K562 (cell line): Measurements from ENCODE around the gene CEP20.

Source experiments
- ADNP ChIP-seq: fragments of 200-800 bp; sonication (Bioruptor generic); IDR thresholded peaks from 2 replicates; pipeline ENCODE4 v1.6.1; 2016; ENCODE audit warnings: missing genetic modification characterization, missing compliant biosample characterization
- CREB1 ChIP-seq, 2 experiments: sonication (generic) in 1 of 2; formaldehyde crosslinking in 1 of 2; IDR thresholded peaks; 2 replicates each; pipeline versions ENCODE4 v1.6.1 to v1.8.0; 2012 to 2022; ENCODE audit warnings: inconsistent platforms in 1 of 2, mild to moderate bottlenecking in 1 of 2, missing genetic modification reagents in 1 of 2, moderate library complexity in 1 of 2
- EP300 ChIP-seq: IDR thresholded peaks from 2 replicates; pipeline ENCODE4 v1.6.1; 2012; ENCODE audit warnings: low read length, improper control_type of control experiment
- HNRNPLL ChIP-seq: fragments of 200-400 bp; formaldehyde crosslinking; IDR thresholded peaks from 2 replicates; pipeline ENCODE4 v1.6.1; 2017; ENCODE audit warnings: low read length, low read depth, mild to moderate bottlenecking; ENCODE audit not compliant: poor library complexity, severe bottlenecking
- RFX5 ChIP-seq: IDR thresholded peaks from 2 replicates; pipeline ENCODE4 v1.6.1; 2011; ENCODE audit warnings: low read depth, mild to moderate bottlenecking, improper control_type of control experiment, low read length
- TARDBP ChIP-seq: fragments of 450-650 bp; IDR thresholded peaks from 2 replicates; pipeline ENCODE4 v1.6.1; 2016
- YY1 ChIP-seq, 3 experiments: IDR thresholded peaks; 2 replicates each; pipeline ENCODE4 v1.6.1; 2011; ENCODE audit warnings: low read length in 2 of 3, mild to moderate bottlenecking in 2 of 3, moderate library complexity in 2 of 3, borderline replicate concordance in 1 of 3, control low read depth in 1 of 3, low read depth in 1 of 3; ENCODE audit not compliant: insufficient read depth in 3 of 3, insufficient replicate concordance in 2 of 3, control insufficient read depth in 1 of 3, insufficient read length in 1 of 3; ENCODE audit errors: extremely low read depth in 1 of 3
- ZFP36 ChIP-seq: fragments of 150-350 bp; IDR thresholded peaks from 2 replicates; pipeline ENCODE4 v1.6.1; 2018; ENCODE audit warnings: low read length, low read depth; ENCODE audit not compliant: partially characterized antibody
- ZNF121 ChIP-seq: sonication (generic); formaldehyde crosslinking; conservative IDR thresholded peaks from 2 replicates; pipeline ENCODE4 v1.8.0; 2022; ENCODE audit warnings: missing genetic modification reagents
- ZNF24 ChIP-seq: fragments of 450-650 bp; IDR thresholded peaks from 2 replicates; pipeline ENCODE4 v1.6.1; 2016
- TF ChIP-seq, protein P1 (sequence below), 2 experiments: fragments of 450-650 bp in 1 of 2; sonication (generic) in 1 of 2; formaldehyde crosslinking in 1 of 2; IDR thresholded peaks in 1 of 2; conservative IDR thresholded peaks in 1 of 2; 2 replicates each; pipeline versions ENCODE4 v1.6.1 to v1.8.1; 2016 to 2023; ENCODE audit warnings: mild to moderate bottlenecking in 2 of 2, moderate library complexity in 2 of 2, inconsistent platforms in 1 of 2, missing genetic modification reagents in 1 of 2
- TF ChIP-seq, protein P2 (sequence below), 3 experiments: IDR thresholded peaks in 2 of 3; conservative IDR thresholded peaks in 1 of 3; 2 replicates each; pipeline ENCODE4 v1.5.1; 2011 to 2012; ENCODE audit warnings: low read length in 3 of 3, mild to moderate bottlenecking in 3 of 3, control low read depth in 2 of 3, improper control_type of control experiment in 1 of 3, inconsistent platforms in 1 of 3, low read depth in 1 of 3, mixed read lengths in 1 of 3, moderate library complexity in 1 of 3; ENCODE audit not compliant: insufficient read depth in 2 of 3
- TF ChIP-seq, protein P3 (sequence below): sonication (generic); formaldehyde crosslinking; IDR thresholded peaks from 2 replicates; pipeline ENCODE4 v1.8.1; 2023; ENCODE audit warnings: mild to moderate bottlenecking, missing genetic modification reagents
- TF ChIP-seq, protein P4 (sequence below): fragments of 450-650 bp; formaldehyde crosslinking; IDR thresholded peaks from 2 replicates; pipeline ENCODE4 v1.4.0; 2022; ENCODE audit warnings: missing genetic modification characterization

DNA sequence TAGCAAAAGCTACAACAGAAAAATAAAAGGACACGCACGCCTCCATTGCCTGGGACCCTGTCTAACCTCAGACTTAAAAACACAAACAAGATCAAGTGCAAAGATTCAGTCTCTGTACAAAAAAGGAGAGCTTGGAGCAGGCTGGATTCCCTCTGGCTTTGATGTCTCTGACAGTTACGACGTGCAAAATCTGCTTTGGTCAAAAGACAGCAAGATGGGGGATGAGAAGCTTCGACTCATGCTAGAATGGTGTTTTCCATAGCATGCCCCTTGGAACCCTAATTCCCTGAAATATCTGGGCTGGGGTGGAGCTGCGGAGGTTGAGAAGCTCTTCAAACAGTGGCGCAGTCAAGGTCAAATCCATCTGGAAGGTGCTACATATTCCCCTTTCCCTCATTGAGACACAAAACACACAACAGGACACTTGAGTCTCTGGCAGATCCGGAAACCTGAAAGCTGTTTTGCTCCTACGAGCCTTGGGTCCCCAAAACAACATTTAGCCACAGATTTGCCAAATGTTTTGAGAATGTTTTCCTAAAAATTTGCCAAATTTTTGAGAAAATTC, 40.7 kb downstream of the CEP20 start:
- TF ChIP-seq, protein P1, sequence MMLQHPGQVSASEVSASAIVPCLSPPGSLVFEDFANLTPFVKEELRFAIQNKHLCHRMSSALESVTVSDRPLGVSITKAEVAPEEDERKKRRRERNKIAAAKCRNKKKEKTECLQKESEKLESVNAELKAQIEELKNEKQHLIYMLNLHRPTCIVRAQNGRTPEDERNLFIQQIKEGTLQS (IDR thresholded peaks at IDR 0.05): no peak
- TF ChIP-seq, protein P1 (CRISPR knock-in tag; conservative IDR thresholded peaks at IDR 0.05): no peak
- TF ChIP-seq RFX5 (no peak), EP300 (no peak), YY1 (IDR thresholded peaks at IDR 0.05; ENCODE audit: borderline replicate concordance in 1 of 3, control insufficient read depth in 1 of 3, extremely low read depth in 1 of 3, insufficient read depth in 3 of 3, insufficient read length in 1 of 3, insufficient replicate concordance in 2 of 3, low read depth in 1 of 3, low read length in 2 of 3) (no peak), ZFP36 (no peak), TARDBP (no peak), ZNF24 (no peak), ADNP (tag) (no peak), ZNF121 (CRISPR knock-in tag) (no peak), CREB1 (IDR thresholded peaks at IDR 0.05) (no peak), CREB1 (CRISPR knock-in tag; IDR thresholded peaks at IDR 0.05) (no peak), HNRNPLL (no peak)
- TF ChIP-seq, protein P2, sequence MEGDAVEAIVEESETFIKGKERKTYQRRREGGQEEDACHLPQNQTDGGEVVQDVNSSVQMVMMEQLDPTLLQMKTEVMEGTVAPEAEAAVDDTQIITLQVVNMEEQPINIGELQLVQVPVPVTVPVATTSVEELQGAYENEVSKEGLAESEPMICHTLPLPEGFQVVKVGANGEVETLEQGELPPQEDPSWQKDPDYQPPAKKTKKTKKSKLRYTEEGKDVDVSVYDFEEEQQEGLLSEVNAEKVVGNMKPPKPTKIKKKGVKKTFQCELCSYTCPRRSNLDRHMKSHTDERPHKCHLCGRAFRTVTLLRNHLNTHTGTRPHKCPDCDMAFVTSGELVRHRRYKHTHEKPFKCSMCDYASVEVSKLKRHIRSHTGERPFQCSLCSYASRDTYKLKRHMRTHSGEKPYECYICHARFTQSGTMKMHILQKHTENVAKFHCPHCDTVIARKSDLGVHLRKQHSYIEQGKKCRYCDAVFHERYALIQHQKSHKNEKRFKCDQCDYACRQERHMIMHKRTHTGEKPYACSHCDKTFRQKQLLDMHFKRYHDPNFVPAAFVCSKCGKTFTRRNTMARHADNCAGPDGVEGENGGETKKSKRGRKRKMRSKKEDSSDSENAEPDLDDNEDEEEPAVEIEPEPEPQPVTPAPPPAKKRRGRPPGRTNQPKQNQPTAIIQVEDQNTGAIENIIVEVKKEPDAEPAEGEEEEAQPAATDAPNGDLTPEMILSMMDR (IDR thresholded peaks at IDR 0.05 in 2 of 3, conservative IDR thresholded peaks at IDR 0.05 in 1 of 3; ENCODE audit: insufficient read depth in 2 of 3, low read depth in 1 of 3, low read length in 3 of 3): no peak
- TF ChIP-seq, protein P3, sequence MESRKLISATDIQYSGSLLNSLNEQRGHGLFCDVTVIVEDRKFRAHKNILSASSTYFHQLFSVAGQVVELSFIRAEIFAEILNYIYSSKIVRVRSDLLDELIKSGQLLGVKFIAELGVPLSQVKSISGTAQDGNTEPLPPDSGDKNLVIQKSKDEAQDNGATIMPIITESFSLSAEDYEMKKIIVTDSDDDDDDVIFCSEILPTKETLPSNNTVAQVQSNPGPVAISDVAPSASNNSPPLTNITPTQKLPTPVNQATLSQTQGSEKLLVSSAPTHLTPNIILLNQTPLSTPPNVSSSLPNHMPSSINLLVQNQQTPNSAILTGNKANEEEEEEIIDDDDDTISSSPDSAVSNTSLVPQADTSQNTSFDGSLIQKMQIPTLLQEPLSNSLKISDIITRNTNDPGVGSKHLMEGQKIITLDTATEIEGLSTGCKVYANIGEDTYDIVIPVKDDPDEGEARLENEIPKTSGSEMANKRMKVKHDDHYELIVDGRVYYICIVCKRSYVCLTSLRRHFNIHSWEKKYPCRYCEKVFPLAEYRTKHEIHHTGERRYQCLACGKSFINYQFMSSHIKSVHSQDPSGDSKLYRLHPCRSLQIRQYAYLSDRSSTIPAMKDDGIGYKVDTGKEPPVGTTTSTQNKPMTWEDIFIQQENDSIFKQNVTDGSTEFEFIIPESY (CRISPR knock-in tag): no peak
- TF ChIP-seq, protein P4, sequence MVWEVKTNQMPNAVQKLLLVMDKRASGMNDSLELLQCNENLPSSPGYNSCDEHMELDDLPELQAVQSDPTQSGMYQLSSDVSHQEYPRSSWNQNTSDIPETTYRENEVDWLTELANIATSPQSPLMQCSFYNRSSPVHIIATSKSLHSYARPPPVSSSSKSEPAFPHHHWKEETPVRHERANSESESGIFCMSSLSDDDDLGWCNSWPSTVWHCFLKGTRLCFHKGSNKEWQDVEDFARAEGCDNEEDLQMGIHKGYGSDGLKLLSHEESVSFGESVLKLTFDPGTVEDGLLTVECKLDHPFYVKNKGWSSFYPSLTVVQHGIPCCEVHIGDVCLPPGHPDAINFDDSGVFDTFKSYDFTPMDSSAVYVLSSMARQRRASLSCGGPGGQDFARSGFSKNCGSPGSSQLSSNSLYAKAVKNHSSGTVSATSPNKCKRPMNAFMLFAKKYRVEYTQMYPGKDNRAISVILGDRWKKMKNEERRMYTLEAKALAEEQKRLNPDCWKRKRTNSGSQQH (CRISPR knock-in tag): no peak
